ENCODE measurements around the gene FCSK.
A peak's percentile ranks its signal among the peaks of the same experiment; 100 is the strongest.
"Not testable (repeated sequence)": the region's sequence is repeated elsewhere in the genome, so short reads cannot be mapped to it uniquely, and the experiment has no call there.

The FCSK gene

GRCh38 chr16:70454222-70455034, at the start of gene FCSK:
Gene FCSK, plus strand, starts transcription at chr16:70454595. Its CDS starts 8,596 bp downstream, at chr16:70463191.
- DNase-seq (ENCODE audit: low spot score): peak; percentile 57

DNA sequence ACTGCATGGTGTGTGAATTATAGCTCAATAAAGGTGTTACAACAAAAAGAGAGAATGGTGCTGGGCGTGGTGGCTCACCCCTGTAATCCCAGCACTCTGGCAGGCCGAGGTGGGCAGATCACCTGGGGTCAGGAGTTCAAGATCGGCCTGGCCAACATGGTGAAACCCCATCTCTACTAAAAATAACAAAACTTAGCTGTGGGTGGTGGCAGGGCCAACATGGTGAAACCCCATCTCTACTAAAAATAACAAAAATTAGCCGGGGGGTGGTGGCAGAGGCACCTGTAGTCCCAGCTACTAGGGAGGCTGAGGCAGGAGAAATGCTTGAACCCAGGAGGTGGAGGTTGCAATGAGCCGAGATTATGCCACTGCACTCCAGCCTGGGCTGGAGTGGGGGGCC, 48.3 kb upstream of the FCSK start:
- DNase-seq (ENCODE audit: low spot score): not testable (repeated sequence)

DNA sequence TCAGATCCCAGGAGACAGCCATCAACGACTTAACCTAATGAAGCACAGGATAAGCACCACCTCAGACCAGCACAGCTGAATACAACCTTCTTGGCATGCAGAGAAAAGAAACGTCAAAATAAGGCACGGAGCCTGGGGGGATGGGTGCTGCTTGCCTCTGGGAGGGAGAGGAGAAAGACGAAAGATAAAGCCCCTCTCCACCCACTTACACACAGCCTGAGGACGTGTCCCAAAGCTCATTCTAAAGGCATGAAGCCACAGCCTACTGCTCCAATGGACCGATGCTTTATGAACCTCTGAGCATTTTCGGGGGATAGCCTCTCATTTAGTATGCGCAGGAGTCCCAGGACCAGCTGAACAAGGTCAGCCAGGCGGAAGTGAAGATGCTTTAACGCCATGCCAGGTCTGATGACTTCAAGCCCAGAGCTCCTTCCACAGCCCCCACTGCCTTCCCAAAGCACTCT, 46.6 kb upstream of the FCSK start:
- DNase-seq (ENCODE audit: low spot score): no peak

DNA sequence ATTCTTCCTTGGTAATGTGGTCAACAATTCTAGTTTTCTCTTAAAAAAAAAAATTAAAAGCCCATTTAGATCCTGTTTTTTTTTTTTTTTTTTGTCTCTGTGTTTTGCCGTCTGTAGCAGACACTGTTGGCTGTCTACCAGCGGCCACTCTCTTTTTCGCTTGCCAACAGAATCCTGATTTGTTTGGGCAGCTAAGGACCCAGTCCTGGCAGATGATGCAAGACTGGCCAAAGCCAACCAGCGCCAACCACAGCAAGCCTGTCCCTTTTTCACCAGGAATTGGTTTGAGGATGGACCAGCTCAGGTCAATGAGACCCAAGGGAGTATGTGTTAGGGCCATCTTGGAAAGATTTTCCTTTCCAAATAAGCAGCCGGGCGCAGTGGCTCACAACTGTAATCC, 43.7 kb upstream of the FCSK start:
- peak; percentile 60 for DNase-seq (ENCODE audit: low spot score)

GRCh38 chr16:70412385-70412784, 42.0 kb upstream of the FCSK start:
- DNase-seq (ENCODE audit: low spot score): no peak

- DNase-seq (ENCODE audit: low spot score): not testable (repeated sequence)
Observed at GRCh38 chr16:70413572-70413971, 40.8 kb upstream of the FCSK start.

- no peak for DNase-seq (ENCODE audit: low spot score)
Observed at GRCh38 chr16:70416748-70417616, 37.4 kb upstream of the FCSK start.

- no peak for DNase-seq (ENCODE audit: low spot score)
Observed at GRCh38 chr16:70417661-70418060, 36.7 kb upstream of the FCSK start.

- DNase-seq (ENCODE audit: low spot score): no peak
Observed at GRCh38 chr16:70418274-70418992, 36.0 kb upstream of the FCSK start.

DNA sequence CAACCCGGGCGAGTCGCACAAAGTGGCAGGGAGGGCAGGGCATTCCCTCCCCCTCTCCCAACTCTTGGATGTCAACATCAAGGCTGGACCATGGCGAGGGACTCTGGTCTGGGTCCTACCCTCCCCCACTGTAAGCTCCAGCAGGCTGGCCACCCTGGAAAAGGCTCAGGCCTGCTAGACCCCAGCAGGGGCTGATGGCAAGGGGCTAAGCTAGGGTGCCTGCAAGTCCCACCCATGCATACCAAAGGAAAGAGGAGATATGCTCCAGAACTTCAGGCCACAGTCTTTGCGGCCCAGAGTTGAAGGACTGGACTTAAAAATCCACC, 35.4 kb upstream of the FCSK start:
- DNase-seq (ENCODE audit: low spot score): no peak

DNA sequence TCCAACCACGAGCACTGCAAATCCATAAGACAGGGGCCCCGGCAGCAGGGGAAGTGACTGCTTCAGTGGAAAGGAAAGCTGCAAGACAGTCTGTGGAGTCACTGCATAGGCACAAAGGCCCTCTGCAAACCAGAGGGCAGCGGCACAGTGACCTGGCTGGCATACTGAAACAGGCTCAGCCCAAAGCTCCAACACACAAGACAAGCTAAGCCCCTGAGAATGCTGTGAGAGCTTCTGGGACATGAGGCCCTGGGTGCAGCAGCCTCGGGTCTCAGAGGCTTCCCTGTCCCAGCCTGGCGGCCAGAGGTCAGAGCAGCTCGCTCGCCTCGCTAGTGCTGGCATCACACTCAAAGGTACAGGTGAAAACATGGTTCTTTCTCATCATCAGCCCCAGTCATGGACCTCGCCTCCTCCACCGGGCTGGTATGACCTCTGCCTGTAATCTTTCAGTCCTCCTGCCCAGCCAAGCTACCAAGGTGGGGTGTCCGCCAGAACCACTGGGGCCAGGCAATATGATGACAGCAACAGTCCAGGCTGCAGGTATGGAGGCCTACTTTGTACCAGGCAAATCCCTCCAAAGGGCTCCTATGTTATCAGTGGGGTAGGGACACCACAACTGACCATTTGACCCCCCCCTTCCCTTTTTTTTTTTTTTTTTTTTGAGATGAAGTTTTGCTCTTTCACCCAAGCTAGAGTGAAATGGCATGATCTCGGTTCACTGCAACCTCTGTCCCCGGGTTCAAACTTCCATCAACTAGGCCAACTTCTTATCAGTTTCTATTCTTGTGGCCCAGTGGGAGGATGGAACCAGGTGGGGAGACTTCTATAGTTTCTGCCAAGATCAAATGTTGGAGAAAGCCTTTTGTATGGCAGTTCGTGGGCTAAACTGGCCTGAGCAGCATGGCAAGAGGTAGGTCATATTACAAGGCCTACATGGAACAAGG, 34.7 kb upstream of the FCSK start:
- no peak for DNase-seq (ENCODE audit: low spot score)

DNA sequence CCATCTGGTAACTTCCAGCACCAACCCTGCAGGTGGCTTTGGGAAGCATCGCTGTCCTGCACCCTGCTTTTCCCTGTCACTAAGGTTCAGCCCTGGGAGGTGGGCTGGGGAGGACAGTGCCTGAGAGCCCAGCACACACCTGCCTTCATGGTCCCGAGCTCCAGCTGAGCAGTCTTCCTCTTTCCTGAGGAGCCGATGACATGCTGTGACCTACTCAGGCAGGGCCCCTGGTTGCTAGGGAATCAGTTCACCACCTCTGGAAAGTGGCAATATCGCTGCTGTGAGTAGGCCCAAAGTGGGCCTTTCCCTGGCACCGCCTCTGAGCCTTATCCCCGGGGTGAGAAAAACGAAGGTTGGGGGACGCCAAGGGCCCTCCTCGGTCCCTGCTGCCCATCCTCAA, 33.4 kb upstream of the FCSK start:
- DNase-seq (ENCODE audit: low spot score): no peak

DNA sequence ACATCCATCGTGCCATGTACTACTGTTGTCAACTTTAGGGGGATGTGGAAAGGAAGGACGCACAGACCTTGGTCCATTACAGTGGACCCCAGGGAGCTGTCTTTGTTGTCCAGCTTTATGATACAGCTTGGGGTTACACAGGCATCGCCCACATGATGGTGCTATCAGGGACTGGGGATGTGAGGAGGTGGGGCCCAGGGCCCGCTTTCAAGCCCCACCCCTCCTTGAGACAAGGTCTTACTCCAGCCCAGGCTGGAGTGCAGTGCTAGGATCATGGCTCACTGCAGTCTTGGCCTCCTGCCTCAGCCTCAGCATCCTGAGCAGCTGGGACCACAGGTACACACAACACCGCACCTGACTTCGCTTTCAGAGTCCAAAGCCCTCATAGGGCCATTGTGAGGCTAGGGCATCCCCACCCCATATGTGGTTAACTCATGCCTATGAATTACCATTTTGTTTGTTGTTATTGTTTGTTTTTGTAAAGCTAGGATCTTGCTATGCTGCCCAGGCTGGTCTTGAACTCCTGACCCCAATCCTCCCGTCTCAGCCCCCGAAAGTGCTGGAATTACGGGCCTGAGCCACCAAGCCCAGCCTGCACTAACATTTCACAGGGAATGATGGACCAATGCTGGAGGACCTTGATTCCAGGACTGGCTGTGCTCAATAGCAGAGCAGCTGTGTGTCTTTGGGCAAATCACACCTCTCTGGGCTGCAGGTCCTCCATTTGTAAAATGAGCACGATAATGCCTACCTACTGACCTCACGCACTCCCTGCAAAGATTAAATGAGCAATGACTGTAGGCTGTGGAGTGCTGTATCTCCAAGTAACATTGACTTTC, 32.7 kb upstream of the FCSK start:
- no peak for DNase-seq (ENCODE audit: low spot score)

DNA sequence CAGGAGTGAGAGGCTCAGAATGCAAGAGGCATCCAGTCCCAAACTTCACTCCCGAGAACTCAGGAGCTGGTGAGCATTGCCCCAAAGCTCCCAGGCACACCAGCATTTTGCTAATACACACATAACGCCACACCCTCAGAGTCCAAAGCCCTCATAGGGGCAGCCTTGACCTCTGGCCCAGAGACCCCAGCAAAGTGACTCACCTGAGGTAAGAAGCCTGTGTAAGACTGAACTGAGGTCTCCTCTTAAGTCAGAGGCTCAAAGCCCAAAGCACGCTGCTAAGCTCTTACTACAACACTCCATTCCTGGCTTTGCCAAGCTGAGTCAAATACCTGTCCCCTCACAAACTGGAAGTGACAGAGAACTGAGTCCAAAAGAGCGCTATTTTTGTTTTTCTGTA, 31.9 kb upstream of the FCSK start:
- DNase-seq (ENCODE audit: low spot score): no peak

- DNase-seq (ENCODE audit: low spot score): no peak
Observed at GRCh38 chr16:70427786-70428177, 26.6 kb upstream of the FCSK start.

GRCh38 chr16:70428178-70428998, 26.0 kb upstream of the FCSK start:
- DNase-seq (ENCODE audit: low spot score): no peak

DNA sequence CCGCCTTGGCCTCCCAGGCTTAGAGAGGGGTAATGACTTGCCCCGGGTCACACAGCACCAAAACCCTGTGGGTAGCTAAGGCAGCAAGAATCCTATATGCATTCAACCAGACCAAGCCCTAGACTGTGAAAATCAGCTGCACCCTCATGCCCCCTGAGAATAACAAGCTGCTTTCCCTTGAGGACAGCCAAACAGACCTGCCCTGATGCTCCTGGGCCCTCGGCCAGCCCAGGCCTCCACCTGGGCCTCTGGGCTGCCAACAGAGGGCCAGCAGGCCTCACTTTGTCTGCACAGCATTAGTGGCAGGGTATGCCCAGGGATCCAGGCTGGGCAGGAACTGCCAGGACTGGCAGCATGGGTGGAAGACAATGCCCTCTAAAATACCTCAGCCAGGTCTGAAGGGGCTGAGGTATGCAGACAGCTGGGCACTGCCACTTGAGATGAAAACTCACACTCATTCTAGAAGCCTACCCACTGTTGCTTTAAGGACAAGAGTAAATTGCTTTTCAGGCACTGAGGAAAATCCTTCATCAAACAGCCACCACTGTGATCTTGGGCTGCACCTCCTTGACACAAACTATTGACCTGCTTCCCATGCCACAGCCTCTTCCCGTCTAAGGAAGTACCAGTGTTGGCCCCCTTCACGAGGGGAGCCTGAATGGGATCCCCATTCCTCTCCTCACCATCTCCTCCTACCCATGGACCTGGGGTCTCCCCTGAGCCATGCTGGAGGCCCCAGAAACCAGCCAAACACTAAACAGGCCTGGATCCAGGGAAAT, 24.3 kb upstream of the FCSK start:
- DNase-seq (ENCODE audit: low spot score): no peak

GRCh38 chr16:70430667-70431536, 23.5 kb upstream of the FCSK start:
- DNase-seq (ENCODE audit: low spot score): no peak

Data from putamen (tissue), 1 donor.